GM19099 (cell line): ENCODE data around the gene PYDC1.

Experiments used
- POLR2A ChIP-seq: IDR thresholded peaks from 3 replicates; pipeline ENCODE4 v1.6.1; 2011; ENCODE audit warnings: low read depth; ENCODE audit not compliant: insufficient read length; ENCODE audit errors: extremely low read depth

PYDC1 gene

GRCh38 chr16:31179219-31179746 is 37.7 kb downstream of the PYDC1 start:
- no peak for TF ChIP-seq POLR2A

- no peak for TF ChIP-seq POLR2A
Measured at GRCh38 chr16:31177136-31177535, 39.8 kb downstream of the PYDC1 start.

- TF ChIP-seq POLR2A: no peak
Measured at GRCh38 chr16:31168848-31169247, 48.1 kb downstream of the PYDC1 start.

GRCh38 chr16:31167315-31167714 is 49.6 kb downstream of the PYDC1 start:
- no peak for TF ChIP-seq POLR2A
